NCI-H2227 (cell line): ENCODE measurements around the gene RNF123.
"Not testable (repeated sequence)": the region's sequence is repeated elsewhere in the genome, so short reads cannot be mapped to it uniquely, and the experiment has no call there.

Source experiments
- DNase-seq: peaks from one replicate; lab custom pipeline; 2025; ENCODE audit not compliant: unreplicated experiment; lab: John Stamatoyannopoulos, UW

Gene RNF123

DNA sequence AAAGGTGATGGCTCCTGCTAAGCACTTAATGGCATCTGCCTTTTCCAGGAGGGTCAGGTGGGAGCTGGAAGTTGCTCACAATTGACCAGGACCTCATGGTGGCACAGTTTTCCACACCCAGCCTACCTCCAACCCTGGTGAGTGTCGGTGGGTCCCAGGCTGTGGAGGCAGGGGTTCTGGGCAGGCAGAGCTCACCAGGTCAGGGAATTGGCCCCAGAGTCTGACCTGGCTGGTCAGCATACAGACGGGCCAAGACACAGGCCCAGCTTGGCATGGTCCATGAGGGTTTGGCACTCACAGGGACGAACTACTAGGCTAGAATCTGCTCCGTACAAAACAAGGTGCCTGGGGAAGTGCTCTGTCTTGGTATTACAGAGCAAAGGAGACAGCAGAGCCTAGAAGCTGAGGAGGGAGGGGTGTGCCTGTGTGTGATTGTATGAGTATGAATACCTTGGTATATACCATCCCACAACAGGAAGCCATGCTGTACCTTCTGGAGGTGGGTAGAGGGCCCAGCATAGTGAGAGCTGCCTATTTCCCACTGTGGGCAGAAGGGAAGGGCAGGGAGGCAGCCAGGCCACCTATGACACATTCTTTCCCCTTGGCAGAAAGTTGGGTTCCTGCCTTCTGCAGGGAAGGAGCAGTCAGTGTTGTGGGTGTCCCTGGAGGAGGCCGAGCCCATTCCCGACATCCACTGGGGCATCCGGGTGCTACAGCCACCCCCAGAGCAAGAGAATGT, 8.7 kb upstream of the RNF123 start:
- DNase-seq: no peak

DNA sequence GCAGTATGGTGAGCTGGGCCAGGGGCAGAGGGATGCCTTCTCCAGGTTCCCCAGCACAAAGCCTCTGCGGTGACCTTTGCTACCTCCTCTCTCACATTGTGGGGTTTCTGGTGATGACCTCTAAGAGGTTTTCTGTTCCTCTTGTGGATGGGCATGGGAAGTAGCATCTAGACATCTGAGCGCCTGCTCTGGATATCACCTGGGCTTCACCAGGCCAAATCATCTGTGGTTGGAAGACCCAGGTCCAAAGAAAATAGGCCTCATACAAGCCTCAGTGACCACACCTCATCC, 8.2 kb upstream of the RNF123 start:
- DNase-seq: no peak

DNA sequence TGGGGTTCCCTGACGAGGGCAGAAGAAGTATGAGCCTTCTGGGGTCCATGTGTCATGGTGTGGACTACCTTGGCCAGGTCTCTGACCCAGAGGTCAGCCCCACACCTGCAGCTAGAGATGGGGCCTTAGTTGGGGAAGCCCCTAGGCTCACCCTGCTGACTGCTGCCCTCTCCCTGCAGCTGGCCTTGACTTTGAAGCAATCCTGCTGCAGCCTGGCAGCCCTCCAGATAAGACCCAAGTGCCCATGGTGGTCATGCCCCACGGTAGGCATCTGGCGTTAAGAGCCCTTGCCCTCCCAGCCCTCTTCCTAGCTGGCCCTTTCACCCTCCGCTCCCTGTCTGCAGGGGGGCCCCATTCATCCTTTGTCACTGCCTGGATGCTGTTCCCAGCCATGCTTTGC, 7.8 kb upstream of the RNF123 start:
- no peak for DNase-seq

DNA sequence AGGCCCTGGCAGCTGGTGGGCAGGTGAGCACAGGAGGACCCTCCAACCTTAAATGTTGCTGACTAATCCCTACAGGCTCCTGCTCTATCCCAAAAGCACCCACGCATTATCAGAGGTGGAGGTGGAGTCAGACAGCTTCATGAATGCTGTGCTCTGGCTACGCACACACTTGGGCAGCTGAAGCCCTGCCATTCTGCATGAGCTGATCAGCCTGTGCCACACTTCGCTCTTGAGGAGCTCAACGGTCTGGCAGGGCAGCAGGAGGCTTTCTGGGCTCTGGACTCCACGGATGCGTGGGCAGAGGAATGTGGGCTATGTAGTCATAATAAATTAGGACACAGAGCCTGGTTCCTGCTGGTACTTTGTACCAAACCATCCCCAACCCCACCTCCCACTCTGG, 6.2 kb upstream of the RNF123 start:
- no peak for DNase-seq

DNA sequence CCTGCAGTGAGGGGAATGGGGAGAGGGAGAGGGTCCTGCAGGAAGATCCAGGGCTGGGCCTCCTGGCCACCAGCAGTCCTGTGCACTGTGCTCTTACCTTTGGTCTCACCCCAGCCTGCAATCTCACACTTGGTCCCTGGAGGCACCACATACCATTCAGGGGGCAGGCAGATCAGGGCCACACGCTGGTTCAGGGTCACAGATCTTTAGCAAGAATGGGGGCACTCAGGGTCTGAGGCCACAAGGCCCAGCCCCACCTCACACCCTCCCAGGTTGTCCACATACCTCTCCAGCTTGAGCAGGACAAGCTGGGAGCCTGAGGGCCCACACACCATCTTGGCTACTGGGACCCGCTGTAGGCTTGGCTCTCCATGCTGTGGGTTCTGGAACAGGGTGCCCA, 4.9 kb upstream of the RNF123 start:
- not testable (repeated sequence) for DNase-seq

DNA sequence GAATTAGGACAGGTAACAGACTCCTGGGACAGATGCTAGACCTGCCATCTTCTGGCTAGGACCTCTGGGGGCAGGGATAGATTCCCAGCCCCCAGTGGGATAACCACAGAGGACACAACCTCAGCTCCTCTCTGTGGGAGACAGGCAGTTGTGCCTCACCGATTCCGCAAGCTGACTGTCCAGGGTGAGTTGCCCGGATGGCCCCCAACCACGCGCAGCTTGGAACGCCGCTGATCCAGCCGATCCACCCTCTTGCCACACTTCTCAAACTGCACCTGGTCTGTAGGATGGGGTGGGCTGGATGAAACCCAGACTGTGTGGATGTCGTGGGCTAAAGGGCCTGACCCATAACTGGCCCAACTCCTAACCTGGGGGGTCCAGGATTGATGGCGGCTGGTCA, 4.3 kb upstream of the RNF123 start:
- not testable (repeated sequence) for DNase-seq

DNA sequence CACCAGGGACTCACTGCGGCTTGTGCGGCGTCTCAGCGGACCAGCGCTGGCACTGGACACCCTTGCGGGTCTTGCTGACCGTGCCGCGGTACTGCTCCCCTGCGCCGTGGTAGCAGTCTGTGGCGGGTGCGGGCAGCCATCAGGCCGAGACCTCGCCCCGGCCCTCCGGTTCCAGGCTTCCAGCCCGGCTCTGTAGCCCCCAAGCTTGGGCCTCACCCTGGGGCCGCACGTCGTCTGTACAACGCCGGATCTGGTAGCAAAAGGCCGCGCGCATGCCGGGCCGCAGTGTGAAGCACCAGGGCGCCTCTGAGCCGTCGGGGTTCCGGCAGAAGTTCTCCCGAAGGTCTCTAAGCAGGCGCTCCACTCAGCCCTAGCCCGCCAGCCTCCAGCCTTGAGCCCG, 3.5 kb upstream of the RNF123 start:
- DNase-seq: not testable (repeated sequence)

DNA sequence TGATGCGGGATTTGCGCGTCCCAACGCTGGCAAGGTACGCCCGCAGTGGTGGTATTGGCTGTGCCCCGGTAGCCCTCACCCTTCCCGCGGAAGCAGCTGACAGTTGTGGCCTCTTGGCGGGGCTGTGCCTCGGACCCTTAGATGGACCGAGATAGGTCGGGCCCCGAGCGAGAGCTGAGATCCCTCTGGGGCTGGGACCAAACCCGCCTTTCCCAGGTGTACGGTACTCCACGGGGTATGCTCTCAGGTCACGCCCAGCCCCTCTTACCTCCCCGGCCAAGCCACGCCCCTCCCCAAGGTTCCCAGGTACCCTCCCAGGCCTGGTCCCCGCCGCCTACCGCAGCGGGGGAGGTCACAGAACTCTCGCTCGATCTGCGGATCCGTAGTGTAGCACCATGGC, 3.0 kb upstream of the RNF123 start:
- not testable (repeated sequence) for DNase-seq

DNA sequence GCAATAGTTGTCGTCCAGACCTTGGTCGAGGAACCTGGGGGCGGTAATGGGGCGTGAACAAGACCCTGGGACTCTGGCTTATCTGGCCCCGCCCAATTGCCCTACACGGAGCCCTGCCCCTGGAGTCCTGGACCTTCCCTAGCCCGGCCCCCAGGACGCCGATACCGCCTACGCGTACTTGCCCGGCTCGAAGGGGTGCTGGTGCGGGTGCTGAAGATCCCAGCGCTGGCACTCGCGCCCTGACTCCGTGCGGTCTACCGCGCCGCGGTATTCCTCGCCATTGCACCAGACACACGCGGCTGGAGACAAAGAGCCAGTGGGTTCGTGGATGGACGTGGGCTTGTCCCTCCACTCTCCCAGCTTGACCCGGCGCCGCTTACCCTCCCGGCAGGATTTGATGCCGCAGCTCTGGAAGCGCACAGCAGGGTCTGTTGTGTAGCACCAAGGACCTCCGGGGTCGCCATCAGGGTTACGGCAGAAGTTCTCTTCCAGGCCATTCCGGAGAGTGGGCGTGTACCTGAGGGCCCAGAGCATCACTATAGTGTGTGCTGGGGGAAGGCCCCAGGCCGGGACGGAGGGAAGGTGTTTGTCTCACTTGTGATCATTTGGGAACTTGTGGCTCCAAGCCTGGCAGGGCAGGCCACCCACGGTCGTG, 2.5 kb upstream of the RNF123 start:
- DNase-seq: not testable (repeated sequence)

DNA sequence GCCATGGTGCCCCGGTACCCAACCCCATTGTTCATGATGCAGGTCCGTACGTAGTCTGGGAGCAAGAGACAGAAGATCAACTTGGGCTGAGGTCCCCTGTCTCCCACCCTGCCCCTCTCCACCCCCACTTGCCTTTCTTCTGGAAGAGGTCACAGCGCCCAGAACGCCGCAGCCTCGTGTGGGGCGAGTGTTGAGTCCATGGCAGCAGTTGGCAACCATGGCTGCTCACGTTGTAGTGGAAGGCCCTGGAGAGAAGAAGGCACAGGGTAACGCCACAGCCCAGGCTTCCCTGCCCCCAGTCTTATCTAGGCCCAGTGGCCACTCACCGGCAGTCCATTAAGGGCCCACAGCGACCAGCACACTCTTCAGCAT, 1.9 kb upstream of the RNF123 start:
- DNase-seq: not testable (repeated sequence)

DNA sequence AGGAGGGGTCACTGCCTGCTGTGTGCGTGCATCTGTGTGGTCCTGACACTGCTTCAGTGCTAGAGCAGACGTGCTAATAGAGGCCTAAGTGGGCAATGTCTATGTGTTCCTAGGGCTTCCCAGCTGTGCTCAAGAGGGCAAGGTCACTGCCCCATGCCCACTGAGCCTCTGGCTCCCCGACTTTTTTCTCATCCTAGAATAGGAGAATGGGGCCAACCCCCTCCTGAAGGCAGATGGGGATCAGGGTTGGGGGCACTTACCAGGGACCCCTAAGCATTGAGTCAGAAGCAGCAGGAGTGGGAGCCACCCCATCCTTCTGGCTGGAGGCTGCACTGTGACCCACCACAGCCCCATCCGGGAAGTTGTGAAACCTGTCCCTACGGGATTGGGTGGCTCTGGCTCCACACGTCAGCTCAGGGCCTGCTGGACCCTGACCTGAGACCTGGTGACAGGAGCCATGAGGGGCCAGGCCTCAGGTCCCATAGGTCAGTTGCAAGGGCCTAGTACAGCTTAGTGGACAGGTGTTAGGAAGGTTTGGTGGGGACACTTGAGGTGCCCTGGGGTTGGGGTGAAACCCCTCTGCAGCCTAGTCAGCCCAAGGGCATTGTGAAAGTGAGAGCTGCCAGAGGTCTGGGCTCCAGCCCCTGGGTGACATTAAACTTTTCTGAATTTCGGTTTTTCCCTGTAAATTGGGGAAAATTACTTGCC, 865 bp upstream of the RNF123 start:
- DNase-seq: not testable (repeated sequence)

DNA sequence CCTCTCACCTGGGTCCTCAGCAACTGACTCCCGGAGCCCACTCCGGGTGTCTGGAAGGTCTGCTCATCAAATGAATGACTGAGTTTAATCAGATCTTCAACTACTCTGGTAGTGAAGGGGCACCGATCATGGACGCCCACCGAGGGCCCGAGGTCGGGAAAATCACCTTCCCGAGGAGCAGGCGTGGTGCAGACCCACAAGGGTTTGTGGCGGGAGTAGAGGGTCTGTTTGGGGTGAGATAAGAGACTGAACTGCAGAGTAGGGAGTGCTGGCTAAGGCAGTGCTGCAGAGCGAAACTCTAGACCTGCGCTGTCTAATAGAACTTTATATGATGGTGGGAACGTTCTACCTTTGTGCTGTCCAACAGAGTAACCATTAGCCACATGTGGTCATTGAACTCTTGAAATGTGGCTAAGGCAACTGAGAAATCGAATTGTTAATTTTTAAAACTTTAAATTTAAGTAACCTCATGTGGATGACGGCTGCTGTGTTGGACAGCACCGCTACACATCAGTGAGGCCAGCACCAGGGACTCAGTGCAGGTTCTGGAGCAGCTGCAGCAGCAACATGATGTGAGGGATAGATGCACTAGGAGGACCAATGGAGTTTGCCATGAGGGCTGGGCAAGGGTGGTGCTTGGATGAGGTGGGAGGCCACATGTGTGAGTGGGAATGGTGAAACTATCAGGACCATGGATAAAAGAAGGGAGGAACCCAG, 709 bp downstream of the RNF123 start:
- not testable (repeated sequence) for DNase-seq

DNA sequence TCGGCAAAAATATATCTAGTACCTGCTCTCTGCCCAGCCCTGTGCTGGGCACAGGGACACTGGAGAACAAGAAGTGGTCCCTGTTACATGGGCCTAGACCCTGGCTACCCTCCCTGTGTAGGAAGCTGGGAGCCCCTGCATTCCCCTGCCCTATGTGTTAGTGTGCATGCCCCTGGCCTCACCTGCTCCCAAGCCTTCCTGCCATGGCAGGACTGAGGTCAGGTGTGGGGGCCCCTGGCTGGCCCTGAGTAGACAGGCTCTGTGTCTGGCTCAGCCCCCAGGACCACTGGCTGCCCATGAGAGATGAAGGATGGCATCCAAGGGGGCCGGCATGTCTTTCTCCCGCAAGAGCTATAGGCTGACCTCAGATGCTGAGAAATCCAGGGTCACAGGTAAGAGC, 1.5 kb downstream of the RNF123 start:
- DNase-seq: not testable (repeated sequence)

DNA sequence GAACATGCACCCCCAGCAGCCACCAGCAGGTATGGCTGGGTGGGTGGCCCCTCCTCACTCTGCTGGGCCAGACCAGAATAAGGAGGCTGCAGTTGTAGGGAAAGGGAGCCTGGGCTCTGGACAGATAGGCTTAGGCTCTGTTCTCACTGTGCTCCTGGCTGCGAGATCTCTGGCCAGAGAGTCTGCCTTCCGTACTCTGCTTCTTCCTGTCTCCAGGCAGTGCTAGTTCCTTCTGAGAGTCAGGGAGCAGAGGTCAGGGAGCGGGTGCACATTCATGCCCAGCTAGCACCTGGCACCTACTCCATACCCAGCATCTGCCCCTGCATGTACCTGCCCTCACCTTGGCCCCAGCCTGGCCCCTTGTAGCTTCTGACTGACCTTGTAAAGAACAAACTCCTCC, 2.1 kb downstream of the RNF123 start:
- DNase-seq: not testable (repeated sequence)

DNA sequence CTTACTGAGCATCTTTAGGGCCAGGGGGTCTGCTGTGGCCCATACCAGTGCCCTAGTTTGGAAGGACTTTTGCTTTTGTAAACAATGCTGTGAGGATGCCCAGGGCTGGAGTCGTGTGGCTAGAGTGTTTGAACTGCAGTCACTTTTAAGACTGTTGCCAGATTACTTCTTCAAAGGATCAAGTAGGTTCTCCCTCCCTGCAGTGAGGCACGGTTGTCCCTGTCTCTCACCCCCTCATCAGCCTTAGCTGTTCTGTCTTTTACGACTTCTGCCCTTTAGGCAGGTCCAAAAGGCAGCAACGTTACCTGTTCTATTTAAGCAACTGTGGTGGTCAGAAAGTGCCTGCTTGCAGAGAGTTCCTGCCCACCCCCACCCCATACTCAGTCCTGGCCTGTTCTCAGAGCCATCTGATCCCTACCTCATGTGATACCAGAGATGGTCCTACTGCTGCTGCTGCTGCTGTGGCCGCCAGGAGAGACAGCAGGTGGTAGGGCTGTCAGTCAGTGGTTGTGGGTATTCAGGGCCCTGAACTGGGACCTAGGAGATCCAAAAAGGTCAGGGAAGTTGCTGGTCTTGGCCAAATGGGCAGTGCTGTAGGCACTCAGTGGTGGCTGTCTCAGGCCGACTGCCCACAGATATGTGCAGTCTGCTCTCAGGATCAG, 5.2 kb downstream of the RNF123 start:
- DNase-seq: not testable (repeated sequence)

DNA sequence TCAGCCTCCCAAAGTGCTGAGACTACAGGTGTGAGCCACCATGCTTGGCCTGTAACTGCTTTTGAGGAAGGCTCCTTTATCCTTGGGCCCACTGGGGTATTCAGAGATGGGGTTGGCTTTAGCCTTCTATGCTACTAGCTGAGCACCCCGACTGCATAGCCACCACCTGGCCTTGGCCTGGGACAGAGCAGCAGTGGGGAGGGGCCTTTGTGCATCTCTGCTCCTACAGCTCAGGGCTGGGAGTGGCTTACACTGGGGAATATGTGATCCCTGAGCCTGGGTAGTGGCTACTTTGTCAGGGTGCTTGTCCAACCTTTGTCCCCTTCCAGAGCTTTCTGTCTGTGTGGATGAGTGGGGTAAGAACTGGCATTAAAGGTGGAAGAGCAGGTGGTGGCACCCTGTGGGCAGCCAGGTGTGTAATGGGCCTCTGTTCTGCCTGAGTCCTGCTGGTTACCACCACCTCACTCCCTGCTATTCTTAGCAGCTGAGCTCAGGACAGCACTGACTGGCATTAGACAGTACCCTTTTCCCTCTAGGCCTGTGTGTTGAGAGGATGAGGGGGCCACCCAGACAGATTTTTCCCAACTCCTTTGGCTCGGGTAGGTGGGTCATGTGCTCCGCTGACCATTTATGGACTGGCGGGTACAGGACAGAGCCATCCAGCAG, 6.1 kb downstream of the RNF123 start:
- not testable (repeated sequence) for DNase-seq

DNA sequence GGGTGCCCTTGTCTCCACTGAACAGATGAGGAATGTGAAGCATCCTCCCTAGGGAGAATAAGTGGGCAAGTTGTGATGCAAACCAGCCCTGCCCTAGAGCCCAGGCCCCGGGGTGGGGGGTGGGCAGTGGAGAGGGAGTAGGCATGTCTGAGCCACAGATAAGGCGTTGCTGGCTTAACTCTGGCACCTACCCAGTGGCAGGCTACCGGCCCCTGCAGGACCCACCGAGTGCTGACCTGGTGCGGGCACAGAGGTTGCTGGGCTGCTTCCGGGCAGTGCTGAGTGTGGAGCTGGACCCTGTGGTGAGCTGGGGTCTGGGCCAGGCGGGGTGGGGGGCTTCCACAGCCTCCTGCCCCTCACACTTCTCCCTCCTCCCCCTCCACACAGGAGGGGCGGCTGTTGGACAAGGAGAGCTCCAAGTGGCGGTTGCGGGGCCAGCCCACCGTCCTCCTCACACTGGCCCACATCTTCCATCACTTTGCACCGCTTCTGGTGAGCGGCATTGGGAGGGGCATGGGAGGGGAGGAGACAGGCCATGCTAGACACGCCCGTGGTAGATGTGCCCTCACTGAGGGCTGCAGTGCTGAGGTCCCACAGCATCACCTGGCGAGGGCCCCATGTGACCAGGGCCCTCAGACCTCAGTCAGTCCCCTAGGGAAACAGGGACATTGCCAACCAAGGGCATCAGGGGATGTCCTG, 10.1 kb downstream of the RNF123 start:
- DNase-seq: no peak

DNA sequence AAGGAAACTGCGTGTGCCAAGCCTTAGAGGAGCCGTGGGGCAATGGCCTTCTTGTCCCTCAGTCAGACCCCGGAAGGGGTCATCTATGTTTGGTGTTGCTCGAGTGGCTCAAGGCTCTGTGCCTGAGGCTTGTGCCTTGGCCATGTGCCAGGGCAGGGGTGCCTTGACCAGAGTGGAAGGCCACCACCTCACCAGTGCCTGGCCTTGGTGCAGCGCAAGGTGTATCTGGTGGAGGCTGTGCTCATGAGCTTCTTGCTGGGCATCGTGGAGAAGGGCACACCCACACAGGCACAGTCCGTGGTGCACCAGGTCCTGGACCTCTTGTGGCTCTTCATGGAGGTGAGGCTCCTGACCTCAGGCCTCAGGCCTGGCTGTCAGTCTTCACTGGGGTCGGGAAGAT, 10.7 kb downstream of the RNF123 start:
- DNase-seq: no peak

DNA sequence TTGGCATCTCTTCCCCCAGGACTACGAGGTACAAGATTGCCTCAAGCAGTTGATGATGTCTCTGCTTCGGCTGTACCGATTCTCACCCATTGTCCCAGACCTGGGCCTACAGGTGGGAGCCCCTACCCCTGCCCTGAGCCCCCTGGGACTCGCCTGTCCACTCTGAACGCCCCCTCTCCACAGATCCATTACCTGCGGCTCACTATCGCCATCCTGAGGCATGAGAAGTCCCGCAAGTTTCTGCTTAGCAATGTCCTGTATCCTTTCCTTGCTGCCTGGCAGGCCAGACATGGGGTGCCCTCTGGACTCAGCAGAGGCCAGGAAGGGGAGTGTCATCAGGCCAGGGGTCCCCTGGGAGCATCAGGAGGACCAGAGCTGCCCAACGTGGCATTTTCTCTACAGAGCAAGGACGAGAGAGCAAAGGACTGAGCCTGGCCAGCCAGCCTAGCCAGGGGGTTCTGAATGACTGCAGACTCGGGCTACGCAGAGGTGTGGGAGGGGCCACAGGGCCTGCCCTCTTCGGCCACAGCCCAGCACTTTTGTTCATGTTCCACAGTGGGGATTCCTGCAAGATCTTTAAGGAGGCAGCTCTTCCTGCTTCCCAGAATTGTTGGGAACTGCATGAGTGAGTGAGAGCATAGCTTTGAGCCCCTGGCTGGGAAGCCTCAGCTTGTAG, 11.2 kb downstream of the RNF123 start:
- DNase-seq: no peak
